Osteocyte (in vitro differentiated cells): ENCODE results near the gene DGLUCY. TPM values are rescaled to one million over a fixed set of nuclear protein-coding genes. Genes with fewer than 3 reads are reported as not detected.
A peak's percentile ranks its signal among the peaks of the same experiment; 100 is the strongest.

Source experiments
- DNase-seq: peaks from one replicate; pipeline ENCODE4 v3.0.0; 2021; ENCODE audit warnings: mixed read lengths; ENCODE audit not compliant: unreplicated experiment; ENCODE audit errors: extremely low spot score
- H3K27ac Mint-ChIP-seq: one replicate; pipeline ENCODE4 v1.8.0; 2021; ENCODE audit warnings: mild to moderate bottlenecking, mixed read lengths; ENCODE audit not compliant: unreplicated experiment
- H3K27me3 Mint-ChIP-seq: one replicate; pipeline ENCODE4 v1.8.0; 2021; ENCODE audit warnings: mixed read lengths; ENCODE audit not compliant: unreplicated experiment
- H3K36me3 Mint-ChIP-seq: one replicate; pipeline ENCODE4 v1.8.0; 2021; ENCODE audit warnings: mixed read lengths; ENCODE audit not compliant: unreplicated experiment
- H3K4me1 Mint-ChIP-seq: one replicate; pipeline ENCODE4 v1.8.0; 2021; ENCODE audit warnings: mixed read lengths; ENCODE audit not compliant: unreplicated experiment
- H3K4me3 Mint-ChIP-seq: one replicate; pipeline ENCODE4 v1.8.0; 2021; ENCODE audit warnings: mild to moderate bottlenecking, moderate library complexity, mixed read lengths; ENCODE audit not compliant: unreplicated experiment
- H3K9me3 Mint-ChIP-seq: one replicate; pipeline ENCODE4 v1.8.0; 2021; ENCODE audit warnings: mixed read lengths; ENCODE audit not compliant: unreplicated experiment
- total RNA-seq: library from RNA; stranded (reverse); gene quantifications from 2 replicates; pipeline ENCODE4 v1.2.1, GENCODE V29; 2021
- TF ChIP-seq, protein P1 (sequence below): fragments of 200-600 bp; sonication (generic); IDR thresholded peaks from 2 replicates; pipeline ENCODE4 v1.5.0; 2021; ENCODE audit warnings: antibody characterized with exemption, mild to moderate bottlenecking, moderate library complexity

DGLUCY gene
- total RNA-seq, 1 donor from 2014 or later = 20.4 TPM

DNA sequence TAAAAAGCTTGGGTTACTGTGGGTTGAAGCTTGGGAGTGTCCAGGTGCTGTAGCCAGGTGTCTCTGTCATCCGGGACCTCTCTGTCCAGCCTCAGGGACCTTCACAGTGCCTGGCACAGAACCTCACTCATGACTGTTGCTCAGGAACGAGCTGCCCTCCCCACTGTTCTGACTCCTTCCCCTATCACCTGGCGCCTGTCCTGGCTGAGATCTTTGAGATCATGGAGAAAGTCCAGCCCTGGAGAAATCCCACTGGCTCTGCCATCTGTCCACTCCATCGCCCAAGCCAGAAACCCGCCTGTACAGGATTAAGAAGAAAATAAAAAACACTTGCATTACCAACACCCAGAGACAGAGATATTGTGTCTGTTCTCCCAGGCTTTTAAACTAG, 53.5 kb downstream of the DGLUCY start:
- Mint-ChIP-seq H3K36me3 (peaks cover 5% of the 10 kb centered on the region), H3K27me3 (no peaks in the 10 kb centered on the region), H3K9me3 (no peaks in the 10 kb centered on the region), H3K4me3 (no peak overlapping the region), H3K4me1 (no peaks in the 10 kb centered on the region), H3K27ac (no peak overlapping the region)
- DNase-seq = no peak
- TF ChIP-seq, protein P1, sequence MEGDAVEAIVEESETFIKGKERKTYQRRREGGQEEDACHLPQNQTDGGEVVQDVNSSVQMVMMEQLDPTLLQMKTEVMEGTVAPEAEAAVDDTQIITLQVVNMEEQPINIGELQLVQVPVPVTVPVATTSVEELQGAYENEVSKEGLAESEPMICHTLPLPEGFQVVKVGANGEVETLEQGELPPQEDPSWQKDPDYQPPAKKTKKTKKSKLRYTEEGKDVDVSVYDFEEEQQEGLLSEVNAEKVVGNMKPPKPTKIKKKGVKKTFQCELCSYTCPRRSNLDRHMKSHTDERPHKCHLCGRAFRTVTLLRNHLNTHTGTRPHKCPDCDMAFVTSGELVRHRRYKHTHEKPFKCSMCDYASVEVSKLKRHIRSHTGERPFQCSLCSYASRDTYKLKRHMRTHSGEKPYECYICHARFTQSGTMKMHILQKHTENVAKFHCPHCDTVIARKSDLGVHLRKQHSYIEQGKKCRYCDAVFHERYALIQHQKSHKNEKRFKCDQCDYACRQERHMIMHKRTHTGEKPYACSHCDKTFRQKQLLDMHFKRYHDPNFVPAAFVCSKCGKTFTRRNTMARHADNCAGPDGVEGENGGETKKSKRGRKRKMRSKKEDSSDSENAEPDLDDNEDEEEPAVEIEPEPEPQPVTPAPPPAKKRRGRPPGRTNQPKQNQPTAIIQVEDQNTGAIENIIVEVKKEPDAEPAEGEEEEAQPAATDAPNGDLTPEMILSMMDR = no peak

DNA sequence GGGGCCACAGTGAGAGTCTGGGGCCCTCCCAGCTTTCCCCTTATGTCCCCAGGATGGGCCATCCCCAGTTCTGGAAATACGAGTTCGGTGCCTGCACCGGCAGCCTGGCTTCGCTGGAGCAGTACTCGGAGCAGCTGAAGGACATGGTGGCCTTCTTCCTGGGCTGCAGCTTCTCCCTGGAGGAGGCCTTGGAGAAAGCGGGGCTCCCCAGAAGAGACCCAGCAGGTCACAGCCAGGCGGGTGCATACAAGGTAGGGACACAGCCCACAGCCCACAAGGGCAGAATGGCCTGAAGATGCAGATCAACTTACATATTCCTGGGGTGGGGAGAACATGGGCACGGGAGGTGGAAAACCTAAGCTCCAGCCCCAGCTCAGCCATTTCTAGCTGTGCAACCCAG, 56.1 kb downstream of the DGLUCY start:
- DNase-seq = no peak
- Mint-ChIP-seq H3K27me3 (no peaks in the 10 kb centered on the region), H3K27ac (no peak overlapping the region), H3K36me3 (peaks cover 5% of the 10 kb centered on the region), H3K9me3 (no peaks in the 10 kb centered on the region), H3K4me1 (peaks cover 2% of the 10 kb centered on the region), H3K4me3 (no peak overlapping the region)
- TF ChIP-seq, protein P1 = no peak

DNA sequence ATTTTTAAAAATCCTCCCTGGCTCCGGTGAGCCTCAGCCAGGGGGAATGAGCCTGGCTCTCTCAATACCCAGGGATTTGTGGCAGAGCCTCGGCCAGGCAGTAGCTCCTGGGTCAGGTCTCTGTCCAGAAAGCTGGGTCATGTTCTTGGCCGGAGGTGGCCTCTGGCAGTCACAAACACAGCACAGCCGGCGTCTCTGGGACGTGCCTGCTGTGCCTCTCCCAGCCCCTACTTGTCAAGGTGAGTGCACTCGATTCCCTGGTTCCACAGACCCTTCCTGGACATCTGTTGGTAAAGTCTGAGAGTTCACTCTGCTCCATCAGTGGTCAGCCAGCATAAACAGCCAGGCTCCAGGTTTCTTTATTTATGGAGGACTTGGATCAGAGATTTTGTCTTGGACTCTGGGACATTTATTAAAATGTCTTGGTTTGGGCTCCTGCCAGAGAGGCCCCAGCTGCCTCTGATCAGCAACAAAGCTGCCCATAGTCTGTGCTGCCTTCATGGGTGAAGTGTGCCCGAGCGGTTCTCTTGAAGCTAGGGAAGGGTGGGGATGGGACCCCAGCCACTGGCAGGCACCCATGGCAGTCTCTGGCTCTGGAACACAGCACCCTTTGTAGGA, 56.7 kb downstream of the DGLUCY start:
- peaks cover 2% of the 10 kb centered on the region for H3K4me1 Mint-ChIP-seq
- TF ChIP-seq, protein P1 = no peak
- peaks cover 5% of the 10 kb centered on the region for H3K36me3 Mint-ChIP-seq
- H3K27ac Mint-ChIP-seq = no peak overlapping the region
- no peak overlapping the region for H3K4me3 Mint-ChIP-seq
- H3K27me3 Mint-ChIP-seq = no peaks in the 10 kb centered on the region
- H3K9me3 Mint-ChIP-seq = no peaks in the 10 kb centered on the region
- no peak for DNase-seq

DNA sequence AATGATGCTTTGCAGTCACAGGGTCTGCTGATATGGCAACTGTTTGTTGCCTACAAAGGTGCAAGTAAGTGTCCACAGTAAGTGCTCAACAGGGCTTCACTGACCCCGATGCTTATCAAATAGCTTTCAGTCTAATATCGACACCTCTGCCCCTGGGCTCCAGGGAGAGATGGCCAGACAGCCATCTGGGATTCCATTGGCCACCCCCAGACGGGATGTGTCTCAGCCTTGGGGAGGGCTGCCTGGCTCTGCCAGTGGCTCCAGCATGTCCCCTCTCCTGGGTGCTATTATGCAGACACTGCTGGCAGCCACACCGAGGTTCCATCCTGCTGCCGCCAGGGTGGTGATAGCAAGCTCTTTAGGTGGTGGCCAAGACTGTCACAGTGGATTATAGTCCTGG, 57.4 kb downstream of the DGLUCY start:
- TF ChIP-seq, protein P1 = no peak
- Mint-ChIP-seq H3K36me3 (peaks cover 5% of the 10 kb centered on the region), H3K4me3 (no peak overlapping the region), H3K27me3 (no peaks in the 10 kb centered on the region), H3K4me1 (peaks cover 2% of the 10 kb centered on the region), H3K9me3 (no peaks in the 10 kb centered on the region), H3K27ac (no peak overlapping the region)
- no peak for DNase-seq

DNA sequence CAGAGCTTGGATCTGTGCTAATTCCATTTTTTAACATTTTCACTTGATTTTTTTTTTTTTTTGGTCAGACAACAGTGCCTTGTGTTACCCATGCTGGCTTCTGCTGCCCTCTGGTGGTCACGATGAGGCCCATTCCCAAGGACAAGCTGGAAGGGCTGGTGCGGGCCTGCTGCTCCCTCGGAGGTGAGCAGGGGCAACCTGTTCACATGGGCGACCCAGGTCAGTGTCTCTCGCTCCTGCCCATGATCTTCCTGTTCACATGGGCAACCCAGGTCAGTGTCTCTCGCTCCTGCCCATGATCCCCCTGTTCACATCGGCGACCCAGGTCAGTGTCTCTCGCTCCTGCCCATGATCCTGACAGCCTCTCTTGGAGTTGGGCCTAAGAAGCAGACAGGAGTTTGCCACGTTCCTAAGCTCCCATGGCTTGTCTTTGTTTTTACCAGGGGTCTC, 59.4 kb downstream of the DGLUCY start:
- DNase-seq = peak; percentile 93
- Mint-ChIP-seq H3K4me3 (no peak overlapping the region), H3K4me1 (peaks cover 2% of the 10 kb centered on the region), H3K36me3 (no peaks in the 10 kb centered on the region), H3K9me3 (no peaks in the 10 kb centered on the region), H3K27ac (no peak overlapping the region), H3K27me3 (no peaks in the 10 kb centered on the region)
- TF ChIP-seq, protein P1 = peak; percentile 92
